NCI-H2227 (cell line): ENCODE measurements around the gene PLEKHS1.
A peak's percentile ranks its signal among the peaks of the same experiment; 100 is the strongest.

ENCODE experiments used
- DNase-seq: peaks from one replicate; lab custom pipeline; 2025; ENCODE audit not compliant: unreplicated experiment; lab: John Stamatoyannopoulos, UW

The PLEKHS1 gene

DNA sequence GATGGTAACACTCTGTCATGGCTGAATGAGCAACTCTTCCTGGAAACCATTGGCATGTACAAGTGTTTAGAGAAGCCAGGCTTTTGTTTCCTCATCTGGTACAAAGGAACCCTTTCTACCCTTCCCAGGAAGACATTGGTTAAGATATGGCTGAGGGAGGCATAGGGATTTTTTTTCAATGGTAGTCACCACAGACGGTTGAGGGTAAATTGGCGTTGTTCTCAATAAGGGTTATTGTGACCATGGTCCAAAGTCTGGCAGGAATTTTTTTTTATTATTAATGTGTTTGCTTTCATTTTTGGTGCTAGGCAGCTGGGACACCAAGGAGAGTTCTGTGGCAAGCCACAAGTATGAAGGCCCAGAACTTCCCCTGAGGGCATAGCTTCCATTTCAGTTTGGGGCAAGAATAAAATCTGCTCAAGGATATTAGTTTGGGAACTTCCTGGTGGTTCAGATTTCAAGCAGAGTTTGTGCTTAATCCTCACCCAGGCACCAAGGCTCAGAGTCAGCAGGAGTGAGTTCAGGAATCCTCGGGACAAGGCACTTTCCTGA is at the start of gene PLEKHS1:
PLEKHS1 (plus strand) TSS at position 502 of the 552 bp plus-strand sequence. CDS start 3,596 bp downstream, outside the sequence.
- DNase-seq = no peak

DNA sequence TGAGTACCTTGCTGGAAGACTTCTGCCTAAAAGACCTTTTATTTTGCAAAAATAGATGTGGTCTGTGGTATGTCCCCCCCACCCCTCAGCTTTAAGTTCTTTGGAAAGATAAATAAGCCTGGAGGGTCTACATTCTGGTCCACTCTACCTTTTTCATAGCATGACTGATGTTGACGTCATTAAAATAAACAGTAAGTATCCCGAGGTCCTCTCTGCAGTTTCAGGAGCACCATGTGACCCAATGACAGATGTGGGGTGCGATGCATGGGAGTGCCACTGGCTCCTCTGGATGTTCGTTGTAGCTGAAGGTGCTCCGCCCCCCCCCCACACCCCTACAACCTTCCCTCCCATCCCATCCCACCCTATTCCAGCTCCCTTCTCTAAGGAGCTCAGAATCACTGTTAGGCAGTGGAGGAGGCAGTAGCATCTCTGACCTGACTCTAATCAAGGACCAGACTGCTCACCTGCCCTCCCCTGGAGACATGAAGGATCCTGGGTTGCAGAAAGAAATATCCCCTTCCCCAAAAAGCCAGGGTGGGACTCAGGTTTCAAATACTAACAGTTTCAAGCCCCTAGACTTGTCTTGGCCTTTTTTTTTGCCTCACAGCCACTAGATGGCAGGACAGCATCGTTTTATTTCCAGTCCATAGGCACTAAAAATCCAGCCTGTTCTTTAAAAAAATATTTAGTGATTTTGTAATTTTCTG is 46.7 kb upstream of the PLEKHS1 start:
- peak; percentile 53 for DNase-seq

DNA sequence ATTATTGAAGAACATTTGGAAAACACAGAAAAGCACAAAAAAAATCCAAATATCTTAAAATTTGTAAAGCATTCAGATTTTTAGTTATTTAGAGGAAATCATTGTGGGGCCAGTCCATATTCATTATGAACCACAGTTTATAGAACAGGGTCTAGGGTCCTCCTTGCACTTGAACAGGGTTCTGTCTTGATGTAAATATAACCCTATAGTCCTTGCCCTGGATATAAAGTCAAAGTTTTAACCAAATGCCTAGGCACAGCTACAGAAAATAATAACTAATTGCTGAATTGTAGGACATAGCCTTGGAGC is 46.2 kb upstream of the PLEKHS1 start:
- DNase-seq = no peak

DNA sequence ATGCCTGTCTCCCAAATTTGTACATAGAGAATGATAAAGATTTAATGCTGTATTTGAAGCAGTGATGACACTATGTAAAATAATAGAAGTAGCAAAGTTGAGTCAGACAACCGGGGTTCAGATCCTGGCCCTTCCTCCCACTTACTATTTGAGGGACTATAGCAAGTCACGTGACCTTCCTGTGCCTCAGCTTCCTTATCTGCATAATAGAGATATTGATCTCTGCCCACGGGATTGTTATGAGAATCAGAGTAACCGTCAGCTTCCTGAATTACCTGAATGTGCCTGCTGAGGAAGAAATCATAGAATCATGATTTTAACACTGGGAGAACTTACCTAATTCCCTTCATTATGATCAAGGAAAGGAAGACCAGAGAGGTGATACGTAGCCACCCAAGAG is 44.9 kb upstream of the PLEKHS1 start:
- DNase-seq = no peak

- no peak for DNase-seq
These were observed 42.8 kb upstream of the PLEKHS1 start for GRCh38 chr10:113708640-113709039.

GRCh38 chr10:113709221-113709838 is 42.2 kb upstream of the PLEKHS1 start:
- peak; percentile 88 for DNase-seq

- DNase-seq = no peak
These were observed 40.3 kb upstream of the PLEKHS1 start for GRCh38 chr10:113711142-113711541.

- no peak for DNase-seq
These were observed 39.5 kb upstream of the PLEKHS1 start for GRCh38 chr10:113712024-113712423.

DNA sequence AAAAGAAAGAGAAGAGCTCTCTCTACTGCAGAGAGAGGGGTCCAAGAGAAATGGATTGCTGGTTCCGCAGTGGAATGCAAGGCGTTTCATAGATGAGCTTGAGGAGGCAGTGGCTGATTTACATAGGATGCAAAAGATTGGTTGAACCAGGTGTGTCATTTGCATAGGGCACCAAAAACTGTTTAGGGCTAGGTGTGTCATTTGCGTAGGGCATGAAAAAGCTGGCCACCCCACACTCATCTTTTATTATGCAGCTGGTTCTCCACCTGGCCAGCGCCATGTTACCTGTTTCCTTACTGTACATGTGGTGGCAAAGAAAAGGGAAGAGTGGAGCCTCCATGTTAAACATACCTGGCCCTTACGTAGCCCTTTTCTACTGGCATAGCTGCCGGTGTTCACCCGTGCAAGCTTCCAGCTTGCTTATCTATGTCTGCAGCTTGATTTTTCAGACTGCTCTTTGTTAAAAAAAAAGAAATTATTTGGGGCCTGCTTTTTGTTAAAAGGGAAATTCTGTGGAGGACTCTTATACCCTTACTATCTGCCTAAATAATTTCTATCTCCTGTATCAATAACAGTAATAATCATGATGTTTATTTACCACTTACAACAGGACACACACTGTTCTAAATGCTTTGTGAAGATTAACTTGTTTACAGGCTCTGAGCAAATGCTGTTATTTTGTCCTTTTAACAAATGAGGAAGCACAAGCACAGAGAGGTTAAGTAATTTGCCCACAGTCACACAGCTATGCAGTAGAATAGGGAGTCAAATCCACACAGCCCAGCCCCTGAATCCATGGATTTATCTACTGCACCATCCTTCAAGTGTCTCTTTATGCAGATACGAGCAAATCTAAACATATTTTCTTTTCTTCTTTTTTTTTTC is 38.5 kb upstream of the PLEKHS1 start:
- DNase-seq = no peak

DNA sequence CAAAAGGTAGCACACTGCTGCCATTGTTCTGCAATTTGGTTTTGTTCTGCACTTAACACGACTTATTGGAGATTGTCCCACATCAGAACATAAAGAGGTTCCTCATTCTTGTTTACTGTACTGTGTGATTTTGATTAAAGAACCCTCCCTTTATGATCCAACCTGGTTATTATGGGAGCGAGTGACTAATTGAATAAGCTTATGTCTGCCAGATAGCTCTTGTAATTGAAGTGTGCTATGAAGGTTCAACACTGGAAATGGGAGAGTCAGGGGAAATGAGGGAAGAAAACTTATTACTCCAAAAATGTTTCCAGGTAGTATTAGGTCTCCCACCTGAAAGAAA is 37.9 kb upstream of the PLEKHS1 start:
- DNase-seq = no peak

DNA sequence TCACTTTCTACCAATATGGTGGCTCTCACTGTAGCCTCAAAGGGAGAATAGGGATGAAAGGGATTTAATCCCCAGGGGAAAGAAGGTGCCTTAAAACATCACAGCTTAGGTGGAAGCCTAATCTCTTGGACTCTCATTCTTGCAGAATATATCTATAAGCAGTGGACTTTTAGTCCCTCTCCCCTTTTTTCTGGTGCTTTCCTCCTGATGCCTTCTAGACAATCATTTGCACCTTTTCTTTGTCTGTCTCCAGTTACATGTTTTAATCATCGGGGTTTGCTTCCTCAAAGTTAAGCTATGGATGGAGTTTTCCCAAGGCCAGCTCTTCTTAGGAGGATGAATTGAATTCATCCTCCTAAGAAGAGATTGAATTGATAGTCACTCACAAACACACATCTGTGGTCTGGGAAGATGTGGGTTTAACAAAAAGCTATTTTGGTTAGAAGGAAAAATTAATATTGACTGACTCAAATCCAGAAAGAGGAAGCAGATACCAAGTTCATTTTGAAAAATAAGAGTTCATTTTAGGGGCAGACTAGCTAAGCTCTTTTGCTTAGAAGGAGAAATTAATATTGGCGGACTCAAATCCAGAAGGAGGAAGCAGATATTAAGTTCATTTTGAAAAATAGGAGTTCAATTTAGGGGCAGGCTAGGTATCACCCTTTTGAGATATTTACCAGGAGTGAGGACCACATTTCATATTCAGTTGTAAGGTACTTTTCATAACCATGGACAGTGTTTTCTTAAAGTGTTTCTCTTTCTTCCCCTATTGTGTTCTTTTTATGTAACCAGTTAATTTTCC is 35.2 kb upstream of the PLEKHS1 start:
- no peak for DNase-seq

- DNase-seq = no peak
These were observed 32.3 kb upstream of the PLEKHS1 start for GRCh38 chr10:113718969-113719822.

DNA sequence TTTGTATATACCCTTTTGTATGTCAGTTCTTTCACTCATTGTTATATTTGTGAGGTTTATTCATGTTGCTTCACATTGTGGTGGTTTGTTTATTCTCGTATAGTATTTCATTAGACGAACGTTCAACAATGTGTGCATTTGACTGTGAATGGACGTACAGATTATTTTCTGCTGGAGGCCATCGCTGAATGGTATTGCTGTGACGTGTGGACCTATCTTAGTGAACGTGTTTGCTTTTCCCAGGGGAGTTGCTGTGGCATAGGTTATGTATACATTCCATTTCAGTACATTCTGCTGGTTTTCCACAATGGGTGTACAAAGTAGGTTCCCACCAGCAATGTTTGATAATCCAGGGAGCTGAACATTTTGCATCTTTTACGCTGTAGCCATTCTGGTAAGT is 31.1 kb upstream of the PLEKHS1 start:
- DNase-seq = no peak

GRCh38 chr10:113732160-113732881 is 19.2 kb upstream of the PLEKHS1 start:
- DNase-seq = no peak

DNA sequence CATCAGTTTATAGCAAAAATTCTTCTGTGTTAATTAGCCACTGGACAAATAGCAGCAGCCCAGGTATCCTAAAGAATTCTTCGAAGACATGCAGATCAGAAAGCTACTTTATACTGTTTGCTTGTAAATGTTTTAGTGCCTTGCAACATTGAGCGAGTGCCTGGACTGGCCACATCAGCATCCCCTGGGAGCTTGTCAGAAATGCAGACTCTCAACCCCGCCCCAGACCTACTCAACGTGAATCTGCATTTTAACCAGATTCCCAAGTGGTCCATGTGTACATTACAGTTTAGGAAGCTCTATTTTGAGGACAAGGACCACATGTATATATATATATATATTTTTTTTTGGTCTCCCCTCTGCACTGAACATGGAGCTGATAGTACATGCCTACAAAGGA is 18.5 kb upstream of the PLEKHS1 start:
- no peak for DNase-seq

DNA sequence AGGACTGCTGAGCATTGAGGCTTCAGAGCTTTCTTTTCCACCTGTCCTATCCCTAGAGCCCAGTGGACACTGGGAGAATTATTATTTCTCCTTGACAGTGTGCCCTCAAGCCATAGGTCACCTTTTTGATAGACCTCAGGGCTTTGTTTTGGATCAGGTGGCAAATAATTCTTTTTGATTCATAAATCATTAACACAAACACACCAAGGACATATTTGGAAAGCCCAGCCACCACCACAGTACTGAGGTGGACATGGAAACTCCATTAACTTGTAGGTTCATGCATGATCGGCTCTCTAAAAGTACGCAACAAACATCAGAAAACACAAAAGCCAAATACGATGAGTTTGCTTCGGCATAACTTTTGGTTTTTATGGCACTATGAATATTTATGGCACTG is 17.8 kb upstream of the PLEKHS1 start:
- no peak for DNase-seq

DNA sequence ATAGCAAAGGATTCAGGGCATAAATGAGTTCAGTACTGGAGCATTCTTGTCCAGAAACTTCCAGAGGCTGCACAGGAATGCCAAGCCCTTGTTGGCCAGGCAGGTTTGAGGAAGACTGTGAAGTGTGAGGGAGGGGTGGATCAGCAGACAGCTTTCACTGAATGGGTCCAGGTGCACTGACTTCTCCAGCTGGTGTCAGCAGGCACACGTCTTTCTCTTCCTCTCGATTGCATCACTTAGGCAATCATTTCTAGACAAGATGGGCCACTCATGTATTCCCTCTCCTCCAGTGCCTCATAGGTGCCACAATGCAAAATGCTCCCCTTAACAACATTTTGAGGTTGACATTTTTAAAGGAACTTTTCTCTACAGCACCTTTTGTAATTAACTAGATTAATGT is 15.6 kb upstream of the PLEKHS1 start:
- no peak for DNase-seq

GRCh38 chr10:113736576-113736975 is 14.9 kb upstream of the PLEKHS1 start:
- DNase-seq = no peak

DNA sequence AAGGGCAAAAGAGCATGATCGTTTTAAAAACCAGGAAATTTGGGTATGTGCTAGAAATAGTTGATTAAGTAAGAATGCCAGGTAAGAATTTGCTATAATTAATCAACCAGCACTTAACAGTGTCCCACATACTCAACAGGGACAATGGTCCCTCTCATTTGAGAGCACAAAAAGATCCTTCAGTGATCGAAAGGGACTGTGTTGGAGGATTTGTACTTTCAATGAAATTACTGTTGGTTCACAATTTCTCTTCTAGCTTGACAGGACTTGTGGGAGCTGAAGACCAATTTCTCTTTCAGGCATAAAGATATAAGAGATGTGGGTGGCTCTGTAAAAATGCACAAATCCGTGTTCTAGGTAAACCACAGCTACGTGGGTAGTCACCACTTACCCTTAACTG is 12.5 kb upstream of the PLEKHS1 start:
- no peak for DNase-seq
